Activated CD4-positive, alpha-beta T cell treated with anti-CD3 and anti-CD28 coated beads, Interleukin-2, amount 10 ng/mL, durations not matched to agents 7 days and 5 days (primary cell): ENCODE data around the gene HOXA3. TPM values are rescaled to one million over a fixed set of nuclear protein-coding genes. Genes with fewer than 3 reads are reported as not detected.

Experiments used
- CTCF ChIA-PET: fragments of 350-600 bp; sonication (Branson Sonifier 250); formaldehyde crosslinking; loops from one replicate; lab custom pipeline; 2021; ENCODE audit warnings: antibody characterized with exemption; lab: Charles Lee
- POLR2A ChIA-PET: fragments of 350-600 bp; sonication (Branson Sonifier 250); formaldehyde crosslinking; loops from one replicate; lab custom pipeline; 2021; ENCODE audit warnings: antibody characterized with exemption; lab: Charles Lee
- DNase-seq: peaks from one replicate; pipeline ENCODE4 v3.0.0-alpha.2; 2020
- H3K27ac Mint-ChIP-seq: one replicate; pipeline ENCODE4 v1.8.0; 2021; ENCODE audit warnings: mild to moderate bottlenecking, moderate library complexity, mixed read lengths
- H3K27me3 Mint-ChIP-seq: one replicate; pipeline ENCODE4 v1.8.0; 2021; ENCODE audit warnings: mixed read lengths
- H3K36me3 Mint-ChIP-seq: one replicate; pipeline ENCODE4 v1.8.0; 2021; ENCODE audit warnings: low read depth, mixed read lengths
- H3K4me1 Mint-ChIP-seq: one replicate; pipeline ENCODE4 v1.8.0; 2021; ENCODE audit warnings: mixed read lengths
- H3K4me3 Mint-ChIP-seq: one replicate; pipeline ENCODE4 v1.8.0; 2021; ENCODE audit warnings: mild to moderate bottlenecking, moderate library complexity, mixed read lengths
- H3K9me3 Mint-ChIP-seq: one replicate; pipeline ENCODE4 v1.8.0; 2021; ENCODE audit warnings: mixed read lengths
- total RNA-seq, 2 experiments: library from RNA; stranded (reverse); gene quantifications; one replicate each; pipeline ENCODE4 v1.2.3, GENCODE V29; 2021

Gene HOXA3
- total RNA-seq, 2 experiments from 2014 or later: not detected

DNA sequence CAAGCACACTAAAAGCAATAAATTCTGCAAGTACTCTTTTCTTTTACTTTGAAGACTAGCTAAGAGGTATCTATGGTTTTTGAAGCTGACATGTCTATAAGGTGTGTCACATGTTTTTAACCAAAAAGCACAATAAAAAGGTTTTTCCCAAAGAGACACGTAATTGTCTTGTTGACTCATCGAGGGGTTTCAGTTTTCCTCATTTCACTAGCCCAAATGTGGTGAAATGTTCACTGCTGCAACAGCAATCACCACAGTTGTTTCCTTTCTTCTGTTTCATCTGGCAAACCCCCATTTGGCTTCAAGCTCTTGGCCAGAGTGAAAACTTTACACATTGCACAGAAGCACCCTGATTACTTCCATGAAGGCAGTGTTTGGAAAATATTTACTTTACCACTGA lies 18.0 kb downstream of the HOXA3 start:
- Mint-ChIP-seq H3K27ac (no peak overlapping the region), H3K4me1 (peaks cover 21% of the 10 kb centered on the region), H3K36me3 (no peaks in the 10 kb centered on the region), H3K9me3 (peaks cover 2% of the 10 kb centered on the region), H3K27me3 (peaks cover 66% of the 10 kb centered on the region), H3K4me3 (no peak overlapping the region)
- ChIA-PET POLR2A (interaction anchor here (0.6 kb wide), 1 partner anchor 427 kb away, joined by 3 read pairs; no protein-coding TSS in a partner anchor), CTCF (interaction anchor here (0.5 to 1.2 kb wide), 2 partner anchors 16 to 72 kb away, joined by 4 to 6 read pairs; no protein-coding TSS in a partner anchor)
- DNase-seq: no peak

DNA sequence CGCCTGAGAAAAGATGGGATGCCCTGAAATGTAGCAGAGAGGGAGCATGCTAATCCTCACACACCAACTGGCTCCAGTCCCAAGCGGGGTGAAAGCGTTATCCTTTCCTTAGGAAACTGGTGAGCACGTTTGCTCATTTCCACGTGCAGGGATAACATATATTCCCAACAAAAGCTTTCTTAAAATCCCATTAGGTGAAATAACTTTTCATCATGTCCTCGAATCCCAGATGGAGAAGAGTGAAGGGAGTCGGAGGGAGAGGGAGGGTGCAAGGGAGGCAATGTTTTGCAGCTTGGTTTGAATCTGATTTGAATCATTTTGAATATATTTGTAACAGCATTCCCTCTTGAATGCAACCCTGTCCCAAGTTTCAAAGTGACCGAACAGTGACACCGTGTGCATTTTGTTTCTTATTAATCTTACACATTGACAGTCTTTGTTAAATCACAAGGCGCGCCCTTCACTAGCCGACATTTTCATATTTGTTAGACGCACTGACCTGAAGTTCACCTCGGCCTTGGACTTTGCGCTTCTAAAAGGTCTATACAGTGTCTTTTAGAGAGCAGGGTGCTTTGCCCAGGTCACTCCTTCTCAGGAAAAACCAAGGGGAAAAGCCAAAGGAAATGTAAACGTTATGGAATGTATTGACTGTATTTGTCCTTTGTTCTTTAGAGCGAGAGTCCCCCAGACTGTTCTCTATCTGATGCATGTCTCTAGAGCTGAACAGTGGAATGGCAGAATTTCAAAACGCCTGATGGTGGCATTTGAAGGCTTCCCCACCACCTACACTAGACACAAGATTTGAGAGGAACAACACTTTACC lies 18.8 kb downstream of the HOXA3 start:
- H3K27ac Mint-ChIP-seq: no peak overlapping the region
- H3K27me3 Mint-ChIP-seq: peaks cover 69% of the 10 kb centered on the region
- H3K4me3 Mint-ChIP-seq: no peak overlapping the region

GRCh38 chr7:27132978-27133377 lies 19.4 kb downstream of the HOXA3 start:
- ChIA-PET POLR2A (no interaction called here), CTCF (no interaction called here)
- DNase-seq: no peak
- Mint-ChIP-seq H3K4me1 (peaks cover 21% of the 10 kb centered on the region), H3K9me3 (peaks cover 2% of the 10 kb centered on the region), H3K27ac (no peak overlapping the region), H3K4me3 (no peak overlapping the region), H3K36me3 (no peaks in the 10 kb centered on the region), H3K27me3 (peaks cover 71% of the 10 kb centered on the region)

More for the DNA sequence above, 18.8 kb downstream of the HOXA3 start:
- Mint-ChIP-seq H3K36me3 (no peaks in the 10 kb centered on the region), H3K9me3 (peaks cover 2% of the 10 kb centered on the region), H3K4me1 (peaks cover 21% of the 10 kb centered on the region)
- DNase-seq: no peak
- CTCF ChIA-PET: no interaction called here
- POLR2A ChIA-PET: interaction anchor here (0.6 kb wide), 1 partner anchor 426 kb away, joined by 3 read pairs; no protein-coding TSS in a partner anchor

DNA sequence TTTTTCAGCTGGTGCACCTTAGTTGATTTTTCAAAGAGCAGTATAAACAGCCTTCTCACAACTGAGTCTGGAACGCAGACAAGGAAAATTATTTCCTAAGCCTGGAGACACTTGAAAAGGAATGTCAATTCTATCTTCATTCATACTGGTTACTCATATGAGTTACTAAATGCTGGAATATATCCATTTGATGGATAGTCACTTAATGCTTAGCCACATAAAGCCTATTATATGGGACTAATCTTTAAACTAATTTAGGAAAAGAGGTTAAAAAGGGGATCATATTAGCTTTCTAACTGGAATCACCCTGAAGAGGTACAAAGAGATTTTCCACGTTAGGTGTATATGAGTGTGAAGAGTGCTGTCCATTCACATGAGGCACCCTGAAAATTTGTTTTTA lies 20.2 kb downstream of the HOXA3 start:
- H3K4me3 Mint-ChIP-seq: no peak overlapping the region
- H3K27me3 Mint-ChIP-seq: peaks cover 71% of the 10 kb centered on the region
- ChIA-PET CTCF (interaction anchor here (0.5 to 1.5 kb wide), 2 partner anchors 13 to 891 kb away, joined by 5 to 6 read pairs; no protein-coding TSS in a partner anchor), POLR2A (no interaction called here)
- no peak overlapping the region for H3K27ac Mint-ChIP-seq
- no peaks in the 10 kb centered on the region for H3K36me3 Mint-ChIP-seq
- DNase-seq: no peak
- peaks cover 21% of the 10 kb centered on the region for H3K4me1 Mint-ChIP-seq
- peaks cover 2% of the 10 kb centered on the region for H3K9me3 Mint-ChIP-seq

DNA sequence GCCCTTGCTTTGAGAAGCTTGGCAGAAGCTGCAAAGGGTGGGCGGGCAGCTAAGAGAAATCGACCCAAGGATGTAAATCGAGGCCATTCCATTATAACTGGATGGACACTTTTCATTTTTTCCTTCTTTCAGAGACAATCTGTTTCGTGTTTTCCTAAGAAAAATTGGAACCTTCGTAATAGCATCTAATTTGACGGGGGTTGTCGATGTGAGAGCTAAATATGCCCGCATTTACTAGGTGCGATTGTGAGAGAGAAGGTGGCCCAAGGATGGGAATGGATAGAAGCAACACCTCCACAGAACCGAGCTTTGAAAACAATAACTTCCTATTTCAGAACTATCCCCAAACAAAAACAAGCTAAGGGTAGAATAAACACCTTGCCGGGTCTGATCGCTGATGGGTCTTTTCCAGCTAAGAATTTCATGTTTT lies 21.0 kb downstream of the HOXA3 start:
- no peak overlapping the region for H3K27ac Mint-ChIP-seq
- peak overlapping the region; percentile 43 for H3K4me3 Mint-ChIP-seq
- POLR2A ChIA-PET: no interaction called here
- H3K4me1 Mint-ChIP-seq: peaks cover 21% of the 10 kb centered on the region
- DNase-seq: no peak
- CTCF ChIA-PET: interaction anchor here (0.5 to 1.5 kb wide), 3 partner anchors 12 to 891 kb away, joined by 3 to 6 read pairs (median 5); no protein-coding TSS in a partner anchor
- no peaks in the 10 kb centered on the region for H3K36me3 Mint-ChIP-seq
- peaks cover 2% of the 10 kb centered on the region for H3K9me3 Mint-ChIP-seq
- peaks cover 72% of the 10 kb centered on the region for H3K27me3 Mint-ChIP-seq

DNA sequence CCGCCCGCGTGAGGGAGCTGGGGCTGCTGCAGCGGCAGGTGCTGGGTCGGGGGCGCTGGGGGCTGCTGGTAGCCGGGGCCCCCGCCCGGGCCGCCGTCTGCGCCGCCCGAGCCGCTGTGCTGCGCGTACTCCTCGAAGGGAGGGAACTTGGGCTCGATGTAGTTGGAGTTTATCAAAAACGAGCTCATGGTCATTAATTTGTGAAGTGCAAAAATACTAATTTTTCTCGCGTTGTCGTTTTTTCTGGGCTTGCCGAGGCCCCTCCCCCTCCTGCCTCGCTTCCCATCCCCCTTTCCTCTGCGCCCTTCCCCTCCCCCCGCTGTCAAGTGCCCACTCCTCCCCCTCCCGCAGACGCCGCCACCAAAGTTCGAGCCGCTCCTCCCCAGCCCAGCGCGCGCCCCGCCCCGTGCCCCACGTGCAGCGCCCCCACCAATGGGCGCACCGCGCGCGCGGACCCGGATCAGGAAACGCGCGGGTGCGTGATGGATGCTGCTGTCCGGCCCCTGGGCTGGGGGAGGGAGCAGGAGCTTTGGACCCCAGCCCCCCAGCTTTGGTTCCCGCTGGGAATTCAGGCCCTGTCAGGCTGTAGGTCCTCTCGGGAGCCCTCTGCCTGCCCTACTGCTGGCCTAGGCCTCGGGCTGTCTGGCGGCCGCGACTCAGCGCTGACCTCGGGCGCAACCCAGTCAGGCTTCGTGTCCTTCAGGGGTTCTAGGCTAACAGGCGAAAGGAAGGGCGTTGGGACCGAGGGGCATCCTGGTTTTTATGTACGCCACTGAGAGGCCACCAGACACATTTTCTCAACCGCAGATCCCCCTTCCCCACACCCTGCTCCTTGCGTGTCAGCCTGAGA lies 21.6 kb downstream of the HOXA3 start, which contains the start of gene HOXA4:
Gene HOXA4, minus strand, starts transcription at position 218 of the 850 bp plus-strand sequence. Its CDS starts 24 bp downstream, at position 194.
- no peak within 1 kb of the TSS for H3K27ac Mint-ChIP-seq
- H3K4me1 Mint-ChIP-seq: peaks cover 20% of the 10 kb centered on the region
- no peaks in the 10 kb centered on the region for H3K36me3 Mint-ChIP-seq
- ChIA-PET CTCF (interaction anchor here (0.8 to 1.5 kb wide), 2 partner anchors 11 to 15 kb away, joined by 3 to 5 read pairs; no protein-coding TSS in a partner anchor), POLR2A (no interaction called here)
- DNase-seq: peak; percentile 63
- H3K9me3 Mint-ChIP-seq: peaks cover 2% of the 10 kb centered on the region
- H3K4me3 Mint-ChIP-seq: peak within 1 kb of the TSS; percentile 43
- peaks cover 72% of the 10 kb centered on the region for H3K27me3 Mint-ChIP-seq

DNA sequence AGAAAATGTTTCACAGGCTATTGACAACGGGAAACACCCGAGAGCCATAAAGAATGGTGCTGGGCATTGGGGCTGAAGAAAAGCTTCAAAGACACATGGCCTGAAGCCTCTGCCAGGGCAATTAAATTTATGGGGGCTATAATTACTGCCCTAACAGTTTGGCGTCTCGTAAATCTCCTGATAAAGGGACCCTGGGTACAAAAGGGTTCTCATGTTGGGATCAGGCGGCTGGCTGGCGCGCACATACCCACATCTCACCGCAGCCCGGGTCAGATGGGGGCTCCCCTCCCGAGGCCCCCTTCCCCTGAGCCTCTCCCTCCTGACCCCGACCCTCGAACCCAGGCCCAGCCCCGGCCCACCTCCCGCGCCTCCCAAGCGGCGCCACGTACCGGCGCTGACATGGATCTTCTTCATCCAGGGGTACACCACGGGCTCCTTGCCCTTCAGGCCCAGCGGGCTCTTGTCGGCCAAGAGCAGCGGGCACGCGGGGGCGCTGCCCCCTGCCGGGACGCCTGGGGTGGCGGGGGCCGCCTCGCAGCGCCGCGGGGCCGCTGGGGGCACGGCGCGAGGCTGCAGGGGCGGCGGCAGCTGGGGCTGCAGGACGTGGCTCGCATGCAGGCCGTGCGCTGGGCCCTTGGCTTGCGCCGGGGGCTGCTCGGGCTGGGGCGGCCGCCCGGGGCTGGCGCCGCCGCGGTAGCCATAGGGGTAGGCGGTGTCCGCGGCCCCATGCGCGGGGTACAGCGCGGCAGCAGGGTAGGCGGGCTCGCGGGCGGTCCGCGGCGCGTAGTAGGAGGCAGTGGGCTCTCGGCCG lies 22.4 kb downstream of the HOXA3 start:
- ChIA-PET POLR2A (no interaction called here), CTCF (no interaction called here)
- H3K4me1 Mint-ChIP-seq: peaks cover 12% of the 10 kb centered on the region
- DNase-seq: no peak
- no peak overlapping the region for H3K27ac Mint-ChIP-seq
- H3K9me3 Mint-ChIP-seq: peaks cover 2% of the 10 kb centered on the region
- no peaks in the 10 kb centered on the region for H3K36me3 Mint-ChIP-seq
- peaks cover 66% of the 10 kb centered on the region for H3K27me3 Mint-ChIP-seq
- H3K4me3 Mint-ChIP-seq: peak overlapping the region; percentile 6

DNA sequence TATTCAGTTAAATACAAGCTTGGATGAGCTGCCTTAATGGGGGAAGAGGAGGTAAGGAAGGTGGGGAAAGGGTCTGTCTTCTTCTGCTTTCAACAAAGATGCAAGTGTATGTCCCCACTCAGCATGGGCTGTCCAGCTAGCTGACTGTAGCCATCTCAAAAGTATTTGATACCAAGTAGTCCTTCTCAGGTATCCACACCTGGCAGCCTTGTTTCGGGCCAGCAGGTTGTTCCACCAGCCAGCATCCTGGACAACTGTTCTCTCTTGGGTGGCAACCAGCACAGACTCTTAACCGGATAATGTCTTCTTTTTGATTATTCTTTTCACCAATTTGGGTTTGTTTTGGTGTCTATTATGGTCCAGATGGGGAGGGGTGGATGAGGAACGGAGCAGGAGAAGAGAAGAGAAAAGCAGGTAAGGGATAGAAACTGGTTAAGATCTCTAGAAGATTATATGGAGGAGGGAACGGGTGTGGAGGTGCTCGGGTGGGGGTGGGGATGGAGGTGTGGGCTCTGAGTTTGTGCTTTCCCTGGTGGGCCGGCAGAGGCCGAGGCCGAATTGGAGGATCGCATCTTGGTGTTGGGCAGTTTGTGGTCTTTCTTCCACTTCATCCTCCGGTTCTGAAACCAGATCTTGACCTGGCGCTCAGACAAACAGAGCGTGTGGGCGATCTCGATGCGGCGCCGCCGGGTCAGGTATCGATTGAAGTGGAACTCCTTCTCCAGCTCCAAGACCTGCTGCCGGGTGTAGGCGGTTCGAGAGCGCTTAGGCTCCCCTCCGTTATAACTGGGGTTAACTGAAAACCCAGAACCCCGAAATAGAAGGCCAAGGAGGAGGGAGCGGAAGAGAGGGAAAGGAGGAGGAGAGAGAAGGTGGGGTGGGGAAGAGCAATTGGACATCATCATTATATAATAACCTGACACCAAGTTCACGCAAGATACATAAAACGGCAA lies 23.3 kb downstream of the HOXA3 start:
- DNase-seq: no peak

GRCh38 chr7:27128034-27128433 lies 24.3 kb downstream of the HOXA3 start:
- Mint-ChIP-seq H3K27ac (no peak overlapping the region), H3K27me3 (peaks cover 47% of the 10 kb centered on the region), H3K9me3 (peaks cover 2% of the 10 kb centered on the region), H3K36me3 (no peaks in the 10 kb centered on the region), H3K4me3 (no peak overlapping the region), H3K4me1 (no peaks in the 10 kb centered on the region)
- ChIA-PET POLR2A (no interaction called here), CTCF (interaction anchor here (0.6 kb wide), 1 partner anchor 170 kb away, joined by 3 read pairs; no protein-coding TSS in a partner anchor)
- DNase-seq: no peak

More for the DNA sequence above, 23.3 kb downstream of the HOXA3 start:
- peaks cover 3% of the 10 kb centered on the region for H3K4me1 Mint-ChIP-seq
- peaks cover 57% of the 10 kb centered on the region for H3K27me3 Mint-ChIP-seq
- H3K36me3 Mint-ChIP-seq: no peaks in the 10 kb centered on the region
- ChIA-PET POLR2A (no interaction called here), CTCF (no interaction called here)
- H3K27ac Mint-ChIP-seq: no peak overlapping the region
- peak overlapping the region; percentile 6 for H3K4me3 Mint-ChIP-seq
- peaks cover 2% of the 10 kb centered on the region for H3K9me3 Mint-ChIP-seq

GRCh38 chr7:27126596-27127327 lies 25.6 kb downstream of the HOXA3 start:
- no peaks in the 10 kb centered on the region for H3K4me1 Mint-ChIP-seq
- no peak for DNase-seq
- ChIA-PET POLR2A (no interaction called here), CTCF (interaction anchor here (0.6 kb wide), 2 partner anchors 24 to 403 kb away, joined by 3 read pairs; no protein-coding TSS in a partner anchor)
- H3K9me3 Mint-ChIP-seq: peaks cover 2% of the 10 kb centered on the region
- H3K36me3 Mint-ChIP-seq: no peaks in the 10 kb centered on the region
- no peak overlapping the region for H3K27ac Mint-ChIP-seq
- H3K4me3 Mint-ChIP-seq: no peak overlapping the region
- H3K27me3 Mint-ChIP-seq: peaks cover 41% of the 10 kb centered on the region
